K562 (cell line): ENCODE results near the gene SHANK1. TPM values are rescaled to one million over a fixed set of nuclear protein-coding genes. Genes with fewer than 3 reads are reported as not detected.

Experiments
- ATAC-seq: fragments of 200-7000 bp; cut with Tn5 transposase; 3 replicates; pipeline ENCODE4 v1.9.1; 2020; ENCODE audit warnings: moderate library complexity
- BruUV-seq: library from RNA; stranded (reverse); fragments of 400-500 nt; replicated peaks from 2 replicates; lab custom pipeline; 2021; lab: Mats Ljungman, UMichigan
- CTCF ChIA-PET: fragments of 300-600 bp; formaldehyde crosslinking; extraction: SDS; loops from one replicate; lab custom pipeline; 2021; ENCODE audit warnings: low intra/inter-chr PET ratio; lab: Yijun Ruan, JAX
- POLR2A ChIA-PET: fragments of 300-600, 350-650 bp; sonication (Branson Sonifier 250); formaldehyde crosslinking; extraction: SDS; loops from one replicate; lab custom pipeline; 2021; ENCODE audit warnings: antibody characterized with exemption, inconsistent platforms; lab: Yijun Ruan, JAX
- DNase-seq, 4 experiments: peaks; one replicate each; pipeline versions ENCODE4 v3.0.0 to v3.0.0-alpha.2; 2011 to 2018; ENCODE audit warnings: low spot score in 3 of 4, mixed read lengths in 3 of 4; ENCODE audit errors: extremely low read depth in 1 of 4
- FAIRE-seq: peaks from 2 replicates; lab custom pipeline; 2011; peaks lifted over from hg19 to GRCh38; lab: Jason Lieb, UNC
- H2AFZ ChIP-seq: 2 replicates; pipeline ENCODE4 v1.6.0; 2011; ENCODE audit warnings: low read depth, low read length, control low read depth, inconsistent platforms
- H3K27ac ChIP-seq: fragments of 200-600 bp; 3 replicates; pipeline ENCODE4 v1.8.0; 2011; ENCODE audit warnings: low read depth, mild to moderate bottlenecking, control low read depth, inconsistent platforms, low read length, moderate library complexity, mixed read lengths; ENCODE audit errors: extremely low read depth
- H3K27me3 ChIP-seq, 2 experiments: fragments of 300-600 bp in 1 of 2; 2 replicates in 1 of 2; 3 replicates in 1 of 2; pipeline versions ENCODE4 v1.6.0 to v1.8.0; 2011; ENCODE audit warnings: inconsistent platforms in 2 of 2, low read length in 2 of 2, mild to moderate bottlenecking in 1 of 2, mixed read lengths in 1 of 2, moderate library complexity in 1 of 2; ENCODE audit not compliant: control insufficient read depth in 2 of 2, insufficient read depth in 2 of 2
- H3K36me3 ChIP-seq: fragments of 300-600 bp; 3 replicates; pipeline ENCODE4 v1.8.0; 2011; ENCODE audit warnings: mild to moderate bottlenecking, low read length, inconsistent platforms; ENCODE audit not compliant: control insufficient read depth, insufficient read depth
- H3K4me1 ChIP-seq, 2 experiments: fragments of 200-600 bp in 1 of 2; replicated peaks in 1 of 2; 2 replicates in 1 of 2; 3 replicates in 1 of 2; pipeline versions ENCODE4 v1.5.1 to v1.8.0; 2011; ENCODE audit warnings: inconsistent platforms in 2 of 2, low read length in 2 of 2, mild to moderate bottlenecking in 1 of 2, mixed read lengths in 1 of 2, moderate library complexity in 1 of 2; ENCODE audit not compliant: control insufficient read depth in 2 of 2, insufficient read depth in 2 of 2
- H3K4me2 ChIP-seq: 2 replicates; pipeline ENCODE4 v1.6.1; 2011; ENCODE audit warnings: low read length, control low read depth, inconsistent platforms, mixed read lengths; ENCODE audit not compliant: insufficient read depth
- H3K4me3 ChIP-seq: fragments of 200-600 bp; sonication (generic), shearing (Covaris generic); 2 replicates; pipeline ENCODE4 v1.5.1; 2016; ENCODE audit warnings: control low read depth, inconsistent platforms
- H3K79me2 ChIP-seq: fragments of 200-600 bp; 3 replicates; pipeline ENCODE4 v1.8.0; 2011; ENCODE audit warnings: low read length, inconsistent platforms; ENCODE audit not compliant: control insufficient read depth, insufficient read depth
- H3K9ac ChIP-seq, 2 experiments: 2 replicates each; pipeline versions ENCODE4 v1.6.0 to v1.6.1; 2011; ENCODE audit warnings: low read depth in 2 of 2, low read length in 2 of 2, control low read depth in 1 of 2, inconsistent platforms in 1 of 2, mild to moderate bottlenecking in 1 of 2, mixed read lengths in 1 of 2; ENCODE audit not compliant: insufficient read depth in 1 of 2
- H3K9me1 ChIP-seq: one replicate; pipeline ENCODE4 v1.6.0; 2011; ENCODE audit warnings: inconsistent platforms, mild to moderate bottlenecking, low read length, moderate library complexity; ENCODE audit not compliant: control insufficient read depth, insufficient read depth
- H3K9me3 ChIP-seq: replicated peaks from 2 replicates; pipeline ENCODE4 v1.5.1; 2011; ENCODE audit warnings: low read depth, low read length, inconsistent platforms; ENCODE audit not compliant: control insufficient read depth, insufficient read depth
- H4K20me1 ChIP-seq: replicated peaks from 2 replicates; pipeline ENCODE4 v1.6.1; 2011; ENCODE audit warnings: low read length, inconsistent platforms, mixed read lengths; ENCODE audit not compliant: control insufficient read depth, insufficient read depth
- ARID3B ChIP-seq: fragments of 250-450 bp; sonication (Bioruptor Pico); IDR thresholded peaks from 2 replicates; pipeline ENCODE4 v1.4.0; 2020; ENCODE audit warnings: borderline replicate concordance
- BCOR ChIP-seq: fragments of 450-650 bp; IDR thresholded peaks from 2 replicates; pipeline ENCODE4 v1.6.1; 2016
- ESRRA ChIP-seq: fragments of 450-650 bp; IDR thresholded peaks from 2 replicates; pipeline ENCODE4 v1.6.1; 2014; ENCODE audit warnings: low read depth, mild to moderate bottlenecking, moderate library complexity, borderline replicate concordance
- HDAC1 ChIP-seq, 2 experiments: fragments of 450-650 bp; IDR thresholded peaks; 2 replicates each; pipeline ENCODE4 v1.6.1; 2016 to 2017; ENCODE audit warnings: inconsistent platforms in 1 of 2, mild to moderate bottlenecking in 1 of 2, moderate library complexity in 1 of 2
- HDAC2 ChIP-seq: fragments of 450-650 bp; IDR thresholded peaks from 2 replicates; pipeline ENCODE4 v1.6.1; 2016; ENCODE audit warnings: mild to moderate bottlenecking
- KDM1A ChIP-seq, 2 experiments: fragments of 450-650 bp; IDR thresholded peaks; 2 replicates each; pipeline ENCODE4 v1.6.1; 2016; ENCODE audit warnings: mild to moderate bottlenecking in 2 of 2
- KLF6 ChIP-seq: fragments of 250-450 bp; sonication (Bioruptor Pico); IDR thresholded peaks from 2 replicates; pipeline ENCODE4 v1.4.0; 2020; ENCODE audit warnings: mild to moderate bottlenecking, moderate library complexity, borderline replicate concordance
- MAX ChIP-seq: sonication (generic); formaldehyde crosslinking; IDR thresholded peaks from 2 replicates; pipeline ENCODE4 v1.9.0; 2022; ENCODE audit warnings: mild to moderate bottlenecking, missing genetic modification reagents
- MNT ChIP-seq, 2 experiments: fragments of 450-650 bp; conservative IDR thresholded peaks; 2 replicates each; pipeline ENCODE4 v1.6.1; 2017; ENCODE audit warnings: mild to moderate bottlenecking in 2 of 2, moderate library complexity in 2 of 2
- PHF20 ChIP-seq: fragments of 450-650 bp; IDR thresholded peaks from 2 replicates; pipeline ENCODE4 v1.6.1; 2018; ENCODE audit not compliant: partially characterized antibody
- RBM14 ChIP-seq: fragments of 200-400 bp; formaldehyde crosslinking; IDR thresholded peaks from 2 replicates; pipeline ENCODE4 v1.6.1; 2018; ENCODE audit warnings: low read depth, mild to moderate bottlenecking, low read length, moderate library complexity, borderline replicate concordance; ENCODE audit not compliant: insufficient read depth
- RBM25 ChIP-seq: fragments of 200-400 bp; formaldehyde crosslinking; IDR thresholded peaks from 2 replicates; pipeline ENCODE4 v1.6.1; 2018; ENCODE audit warnings: low read length, low read depth, moderate library complexity; ENCODE audit not compliant: severe bottlenecking
- RCOR1 ChIP-seq, 2 experiments: IDR thresholded peaks; 2 replicates each; pipeline ENCODE4 v1.6.1; 2012; ENCODE audit warnings: low read depth in 2 of 2, low read length in 2 of 2, borderline replicate concordance in 1 of 2, improper control_type of control experiment in 1 of 2
- SMARCA5 ChIP-seq: fragments of 450-650 bp; IDR thresholded peaks from 2 replicates; pipeline ENCODE4 v1.6.1; 2016
- SMARCE1 ChIP-seq: fragments of 450-650 bp; IDR thresholded peaks from 2 replicates; pipeline ENCODE4 v1.7.1; 2016; ENCODE audit warnings: mild to moderate bottlenecking
- SUPT5H ChIP-seq: fragments of 450-650 bp; IDR thresholded peaks from 2 replicates; pipeline ENCODE4 v1.6.1; 2016
- U2AF2 ChIP-seq: fragments of 200-400 bp; formaldehyde crosslinking; optimal IDR thresholded peaks from 2 replicates; pipeline ENCODE3; 2017; ENCODE audit warnings: low read depth, mild to moderate bottlenecking, low read length
- ZNF444 ChIP-seq: fragments of 250-450 bp; sonication (Bioruptor Pico); IDR thresholded peaks from 2 replicates; pipeline ENCODE4 v1.4.0; 2020; ENCODE audit warnings: mild to moderate bottlenecking, moderate library complexity
- ZSCAN29 ChIP-seq: fragments of 450-650 bp; IDR thresholded peaks from 2 replicates; pipeline ENCODE4 v1.6.1; 2017
- WGBS: fragments of 100-300 bp; shearing (Covaris generic); methylation state at CpG from one replicate; pipeline ENCODE4 v1.1.6; 2016; ENCODE audit warnings: low coverage, mixed read lengths; ENCODE audit not compliant: insufficient coverage; ENCODE audit errors: missing lambda C conversion rate; 5-methylcytosine and 5-hydroxymethylcytosine counted together
- in situ Hi-C: fragments of 300-500 bp; cut with MboI; formaldehyde crosslinking; loops from 4 replicates; pipeline ENCODE4 v1.15.0; 2018; ENCODE audit warnings: inconsistent platforms, mixed read lengths
- intact Hi-C: fragments of 100-400 bp; cut with micrococcal nuclease; formaldehyde crosslinking; loops from 2 replicates; pipeline ENCODE4 v1.14.2; 2022
- polyA plus RNA-seq, 8 experiments: library from polyadenylated mRNA; depleted of rRNA in 4 of 8; stranded (reverse) in 5 of 8; unstranded in 3 of 8; fragments of >200 nt; fragmentation: Nextera tagmentation in 2 of 8; fragmentation: Illumina TruSeq in 1 of 8; extraction: Ambion mirVana in 2 of 8; extraction: Trizol in 1 of 8; gene quantifications; 2 replicates each; pipeline versions ENCODE4 v1.2.1 to v1.2.3, GENCODE V29; 2011 to 2014; ENCODE audit warnings: inconsistent platforms in 1 of 8, missing spikeins in 1 of 8
- total RNA-seq, 7 experiments: library from RNA; depleted of rRNA in 6 of 7; stranded (reverse); fragments of >200 nt in 6 of 7; fragmentation: Illumina TruSeq in 2 of 7; extraction: Trizol in 2 of 7; gene quantifications; 2 replicates each; pipeline versions ENCODE4 v1.2.1 to v1.2.3, GENCODE V29; 2011 to 2021; ENCODE audit warnings: low replicate concordance in 1 of 7
- TF ChIP-seq, protein P1 (sequence below): fragments of 250-450 bp; sonication (Bioruptor Pico); IDR thresholded peaks from 2 replicates; pipeline ENCODE4 v1.4.0; 2020; ENCODE audit warnings: mild to moderate bottlenecking

SHANK1 gene
- total and polyA plus RNA-seq, 9 of the 15 experiments (the other 6 are each of a cell fraction or from before 2014, with no cell fraction given), result 0.33 to 1.3 (median 0.55) TPM; not detected in 2

DNA sequence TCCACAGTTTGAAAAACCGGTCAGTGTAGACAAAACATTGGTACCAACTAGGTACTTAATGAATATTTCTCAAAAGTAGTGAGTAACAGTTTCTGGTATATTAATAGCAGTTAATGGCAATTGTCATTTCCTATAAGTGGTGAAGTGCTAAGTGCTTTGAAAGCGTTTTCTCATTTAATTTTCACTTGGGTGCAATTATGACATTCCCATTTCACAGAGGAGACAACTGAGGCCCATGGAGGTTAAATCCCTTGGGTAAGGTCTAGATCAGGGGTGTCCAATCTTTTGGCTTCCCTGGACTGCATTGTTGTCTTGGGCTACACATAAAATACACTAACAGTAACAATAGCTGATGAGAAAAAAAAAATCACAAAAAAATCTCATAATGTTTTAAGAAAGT, 79.2 kb downstream of the SHANK1 start:
- Histone ChIP-seq H3K36me3 (no peaks in the 10 kb centered on the region), H4K20me1 (no peaks in the 10 kb centered on the region; the same call in 1 of the 2 replicates), H3K9me3 (no peaks in the 10 kb centered on the region), H3K9ac (peak overlapping the region in 1 of 2 experiments; percentile 60; a peak in 1 of 4 replicates), H2AFZ (peak overlapping the region; percentile 96; the same call in 1 of the 2 replicates), H3K27ac (no peak overlapping the region), H3K9me1 (no peaks in the 10 kb centered on the region), H3K4me2 (peak overlapping the region; percentile 83; the same call in 1 of the 2 replicates), H3K79me2 (no peaks in the 10 kb centered on the region), H3K27me3 (peaks cover 11 to 34% of the 10 kb centered on the region in 2 experiments; a peak in 4 of 5 replicates), H3K4me3 (0 out of 2 replicates have a peak overlapping the region, but pooled peaks have one; percentile 65), H3K4me1 (peaks cover 2 to 19% of the 10 kb centered on the region in 2 experiments; a peak in 3 of 5 replicates)
- FAIRE-seq (no peak), ATAC-seq (no peak), DNase-seq (no peak)
- WGBS, result 35% methylated on average over 2 of the region's 2 CpGs
- no TSS peak for BruUV-seq
- intact Hi-C loops (no loop called here), in situ Hi-C loops (no loop called here)
- CTCF ChIA-PET, result no interaction called here
- POLR2A ChIA-PET, result no interaction called here
- TF ChIP-seq ESRRA (peak; percentile 69), ZNF444 (no peak), SMARCE1 (no peak), BCOR (peak; percentile 98), KDM1A (IDR thresholded peaks at IDR 0.05) (peak; percentile 76 to 90), ARID3B (CRISPR knock-in tag) (no peak), RBM25 (peak; percentile 99), HDAC1 (IDR thresholded peaks at IDR 0.05) (0 out of 4 replicates have a peak, but pooled peaks of 1 of the 2 experiments have one; percentile 19), KLF6 (no peak), ZSCAN29 (peak; percentile 58; the same call in 1 of the 2 replicates), MAX (CRISPR knock-in tag) (no peak), HDAC2 (peak; percentile 90), SMARCA5 (peak; percentile 70; the same call in 1 of the 2 replicates), RCOR1 (IDR thresholded peaks at IDR 0.05; ENCODE audit: borderline replicate concordance in 1 of 2, low read depth in 2 of 2, low read length in 2 of 2) (peak in 1 of 2 experiments; percentile 74; a peak in 2 of 4 replicates), PHF20 (peak; percentile 30), SUPT5H (no peak), MNT (conservative IDR thresholded peaks at IDR 0.05) (0 out of 4 replicates have a peak, but pooled peaks of 1 of the 2 experiments have one; percentile 6), U2AF2 (no peak), RBM14 (no peak)
- TF ChIP-seq, protein P1, sequence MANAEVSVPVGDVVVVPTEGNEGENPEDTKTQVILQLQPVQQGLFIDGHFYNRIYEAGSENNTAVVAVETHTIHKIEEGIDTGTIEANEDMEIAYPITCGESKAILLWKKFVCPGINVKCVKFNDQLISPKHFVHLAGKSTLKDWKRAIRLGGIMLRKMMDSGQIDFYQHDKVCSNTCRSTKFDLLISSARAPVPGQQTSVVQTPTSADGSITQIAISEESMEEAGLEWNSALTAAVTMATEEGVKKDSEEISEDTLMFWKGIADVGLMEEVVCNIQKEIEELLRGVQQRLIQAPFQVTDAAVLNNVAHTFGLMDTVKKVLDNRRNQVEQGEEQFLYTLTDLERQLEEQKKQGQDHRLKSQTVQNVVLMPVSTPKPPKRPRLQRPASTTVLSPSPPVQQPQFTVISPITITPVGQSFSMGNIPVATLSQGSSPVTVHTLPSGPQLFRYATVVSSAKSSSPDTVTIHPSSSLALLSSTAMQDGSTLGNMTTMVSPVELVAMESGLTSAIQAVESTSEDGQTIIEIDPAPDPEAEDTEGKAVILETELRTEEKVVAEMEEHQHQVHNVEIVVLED, result no peak
